HG03432 (cell line): ENCODE data around the gene RRAD.

ENCODE experiments used
- ATAC-seq: cut with Tn5 transposase; IDR thresholded peaks from one replicate; pipeline ENCODE4 v1.9.1; 2021; ENCODE audit warnings: mild to moderate bottlenecking, moderate library complexity; ENCODE audit not compliant: unreplicated experiment

RRAD gene

GRCh38 chr16:66934138-66934838 lies 9.0 kb upstream of the RRAD start, which contains the start of gene CIAO2B:
TSS of gene CIAO2B (minus strand) at chr16:66934402. CDS start at chr16:66934364, 38 bp downstream.
- peak; percentile 76 for ATAC-seq

DNA sequence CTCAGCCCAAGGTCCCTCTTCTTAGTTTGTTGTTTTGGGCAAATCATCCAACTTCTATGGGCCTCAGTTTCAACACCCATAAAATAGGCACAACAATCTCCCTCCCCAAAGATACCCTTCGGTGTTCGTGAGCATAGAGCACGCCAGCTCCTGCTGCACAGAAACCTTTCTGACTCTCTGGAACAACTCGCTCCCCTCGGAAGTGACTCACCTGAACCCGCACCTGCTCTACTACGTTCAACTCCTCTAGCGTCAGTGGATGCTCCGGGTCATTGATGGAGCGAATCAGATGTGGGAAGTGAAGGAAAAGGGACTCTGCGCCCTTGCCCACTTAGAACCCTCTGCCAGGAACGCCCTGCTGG lies 8.4 kb upstream of the RRAD start:
- ATAC-seq: no peak

DNA sequence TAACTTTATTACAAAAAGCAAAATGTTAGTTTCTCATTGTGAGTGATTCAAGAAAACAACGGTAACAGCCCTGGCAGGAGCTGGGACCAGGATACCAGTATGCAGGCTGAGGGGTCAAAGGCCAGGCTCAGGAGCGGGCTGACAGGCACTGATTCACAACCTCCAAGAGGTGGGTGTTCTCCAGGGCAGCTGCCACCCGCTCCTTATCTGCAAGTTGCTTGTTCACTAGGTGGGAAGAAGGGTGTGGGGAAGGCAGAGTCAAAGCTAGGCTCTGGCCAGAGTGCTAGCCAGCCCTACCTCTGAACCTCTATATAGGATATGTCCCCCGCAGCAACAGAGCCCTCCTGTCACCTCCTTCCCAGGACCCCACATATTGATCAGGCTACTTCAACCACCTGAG lies 6.7 kb upstream of the RRAD start:
- ATAC-seq: no peak

DNA sequence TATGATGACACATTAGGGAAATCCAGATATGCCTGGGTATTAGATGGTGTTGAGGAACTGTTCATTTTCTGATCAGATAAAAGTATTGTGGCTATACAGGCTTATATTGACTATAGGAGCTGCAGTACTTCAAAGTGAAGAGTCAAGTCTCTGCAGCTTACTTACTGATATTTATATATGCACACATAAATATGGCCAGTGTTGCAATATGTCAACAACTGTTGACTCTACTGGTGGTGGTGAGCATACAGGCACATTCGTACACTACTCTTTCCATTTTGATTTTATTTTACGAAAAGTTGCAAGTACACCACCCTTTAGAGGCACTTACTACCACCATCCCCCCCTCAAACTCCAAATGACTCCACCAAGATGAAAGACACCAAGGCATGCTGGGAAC lies 6.3 kb upstream of the RRAD start:
- no peak for ATAC-seq

GRCh38 chr16:66930189-66930588 lies 4.9 kb upstream of the RRAD start:
- no peak for ATAC-seq

DNA sequence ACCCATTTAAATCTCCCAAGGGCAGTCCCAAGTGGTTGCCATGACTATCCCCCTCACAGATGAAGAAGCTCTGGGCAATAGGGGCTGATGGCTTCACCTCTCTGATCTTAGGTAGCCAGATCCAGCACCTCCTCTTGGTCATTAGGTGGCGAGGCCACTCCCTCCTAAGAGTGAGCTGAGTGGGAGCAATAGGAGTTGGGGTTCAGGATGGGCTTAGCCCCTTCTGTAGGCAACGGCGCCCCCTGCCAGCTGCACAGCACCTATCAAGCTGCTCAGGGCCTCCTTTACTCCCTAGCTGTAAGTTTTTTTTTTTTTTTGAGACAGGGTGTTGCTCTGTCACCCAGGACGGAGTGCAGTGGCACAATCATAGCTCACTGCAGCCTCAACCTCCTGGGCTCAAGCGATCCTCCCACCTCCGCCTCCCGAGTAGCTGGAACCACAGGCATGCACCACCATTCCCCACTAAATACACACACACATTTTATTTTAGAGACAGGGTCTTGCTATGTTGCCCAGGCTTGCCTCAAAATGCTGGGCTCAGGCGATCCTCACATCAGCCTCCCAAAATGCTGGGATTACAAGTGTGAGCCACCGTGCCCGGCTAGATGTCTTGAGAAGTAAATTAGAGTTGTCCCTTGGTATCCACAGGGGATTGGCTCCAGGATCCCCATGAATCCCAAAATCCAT lies 3.5 kb upstream of the RRAD start:
- ATAC-seq: no peak

DNA sequence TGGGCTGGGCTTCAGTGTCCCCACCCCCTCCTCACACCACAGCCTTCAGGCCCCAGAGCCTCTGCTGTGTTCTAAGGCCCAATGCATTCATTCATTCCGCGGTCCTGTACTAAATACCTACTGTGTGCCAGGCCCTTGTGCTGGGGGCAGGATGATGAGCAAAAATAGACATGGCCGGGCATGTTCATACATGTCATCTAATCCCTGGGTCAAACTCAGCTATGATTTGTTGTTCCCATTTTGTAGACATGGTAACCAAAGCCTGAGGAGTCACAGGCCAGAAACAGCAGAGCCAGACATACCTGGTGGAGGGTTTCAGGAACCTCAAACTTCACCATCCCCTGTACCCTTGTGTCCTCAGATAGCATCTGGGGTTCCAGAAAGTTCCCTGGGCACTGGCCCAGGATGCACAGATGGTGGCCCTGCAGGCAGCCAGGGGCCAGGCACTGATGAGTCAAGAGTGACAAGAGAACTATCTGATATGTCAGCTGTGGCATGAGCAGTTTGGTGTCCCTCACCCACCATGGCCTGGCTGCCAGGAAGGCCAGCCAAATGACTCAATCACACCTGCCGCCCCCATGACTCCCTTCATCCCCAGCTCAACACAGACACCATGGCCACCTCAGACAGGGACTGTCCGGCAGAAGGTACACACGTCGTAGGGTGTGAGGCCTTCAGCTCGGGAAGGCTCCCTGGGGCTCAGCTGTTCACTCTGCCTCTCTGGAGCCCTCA lies 2.7 kb upstream of the RRAD start:
- ATAC-seq: no peak

- no peak for ATAC-seq
Observed at GRCh38 chr16:66926961-66927436, 1.7 kb upstream of the RRAD start.

DNA sequence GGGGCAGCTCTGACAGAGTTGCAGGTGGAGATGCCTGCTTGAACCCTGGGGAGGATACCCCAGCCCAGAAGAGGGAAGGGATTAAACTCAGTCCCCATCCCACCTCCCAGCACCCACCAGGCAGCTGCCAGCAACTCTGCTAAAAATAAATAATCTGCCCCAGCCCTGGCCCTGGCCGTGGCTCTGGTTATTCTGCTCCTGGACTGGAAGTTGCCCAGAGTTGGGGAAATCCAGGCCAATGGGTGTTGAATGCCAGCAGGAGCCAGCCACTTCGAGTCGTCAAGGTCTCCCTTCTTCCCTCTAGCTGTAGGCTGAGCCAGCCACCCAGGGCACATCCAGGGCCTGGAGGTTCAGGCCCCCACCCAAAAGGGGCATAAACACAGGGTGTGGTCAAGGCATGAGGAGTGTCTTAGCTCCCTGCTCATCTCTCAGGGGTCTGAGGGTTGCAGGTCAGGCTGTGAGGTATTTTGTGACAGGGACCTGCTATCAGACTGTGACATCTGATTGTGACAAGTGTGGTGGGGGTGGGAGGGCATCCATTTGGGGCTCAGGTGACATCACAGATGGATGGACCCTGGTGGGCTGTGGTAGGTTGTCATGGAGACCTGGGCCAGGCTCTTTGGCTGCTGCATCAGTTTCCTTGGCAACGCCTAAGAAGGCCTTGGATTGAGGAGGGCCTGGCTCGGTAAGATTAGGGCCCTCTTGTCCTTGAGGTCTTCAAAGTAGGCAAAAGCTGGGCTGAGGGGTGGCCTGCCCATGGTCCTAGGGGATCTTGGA lies 1.0 kb upstream of the RRAD start:
- ATAC-seq: no peak

GRCh38 chr16:66924527-66925321 lies 611 bp downstream of the RRAD start:
- ATAC-seq: peak; percentile 43

DNA sequence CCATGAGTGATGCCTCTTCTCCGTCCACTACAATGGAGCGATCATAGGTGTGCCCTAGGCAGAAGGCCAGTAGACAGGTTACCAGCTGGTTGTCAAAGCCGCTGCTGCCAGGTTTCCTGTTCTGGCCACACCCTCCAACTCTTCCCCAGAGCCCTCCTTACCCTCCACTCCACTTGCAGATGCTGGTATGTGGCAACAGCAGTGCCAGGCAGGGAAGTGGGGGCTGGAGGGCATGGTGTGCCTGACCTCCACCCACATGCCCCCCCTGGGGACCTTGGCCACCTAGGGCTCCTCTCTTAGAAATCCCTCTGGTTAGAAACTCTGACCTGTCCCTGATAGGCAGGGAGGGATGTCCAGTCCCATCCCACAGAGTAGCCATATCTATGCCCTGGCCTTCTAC lies 1.5 kb downstream of the RRAD start:
- ATAC-seq: no peak

GRCh38 chr16:66923247-66923731 lies 2.0 kb downstream of the RRAD start:
- ATAC-seq: no peak

GRCh38 chr16:66921729-66922450 lies 3.4 kb downstream of the RRAD start:
- no peak for ATAC-seq

DNA sequence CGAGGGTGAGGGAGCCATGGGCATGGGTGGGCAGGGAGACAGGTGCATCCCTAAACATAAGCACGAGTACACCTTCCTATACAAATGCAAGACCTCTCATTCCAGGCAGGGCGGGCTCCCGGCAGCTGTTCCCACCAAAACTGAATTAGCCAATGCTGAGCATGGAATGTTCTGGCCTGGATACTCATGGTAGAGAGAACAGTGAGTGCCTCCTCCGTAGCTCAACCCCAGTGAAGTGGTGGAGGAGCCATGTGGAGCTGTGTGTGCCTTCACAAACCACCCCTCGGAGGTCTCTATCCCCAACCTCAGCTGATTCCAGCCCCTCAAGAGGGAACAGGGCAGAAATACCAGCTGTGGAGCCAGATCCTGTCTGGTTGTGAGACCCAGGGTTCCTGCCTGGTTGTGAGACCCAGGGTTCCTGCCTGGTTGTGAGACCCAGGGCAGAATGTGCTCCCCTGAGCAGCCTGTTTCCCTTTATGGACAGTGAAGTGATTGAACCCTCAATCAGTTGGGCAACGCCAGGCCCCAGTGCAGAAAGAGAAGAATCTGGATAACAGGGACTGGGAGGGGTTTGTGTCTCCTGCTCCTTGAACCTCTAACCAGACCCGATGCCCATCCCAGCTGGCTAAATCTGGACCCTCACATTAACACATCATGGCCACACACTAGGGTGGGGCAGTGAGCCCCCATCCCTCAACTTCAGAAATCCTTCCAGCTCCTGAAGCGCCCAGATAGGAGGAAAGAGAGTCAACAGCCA lies 4.2 kb downstream of the RRAD start:
- ATAC-seq: no peak

GRCh38 chr16:66920299-66920590 lies 5.1 kb downstream of the RRAD start:
- no peak for ATAC-seq

DNA sequence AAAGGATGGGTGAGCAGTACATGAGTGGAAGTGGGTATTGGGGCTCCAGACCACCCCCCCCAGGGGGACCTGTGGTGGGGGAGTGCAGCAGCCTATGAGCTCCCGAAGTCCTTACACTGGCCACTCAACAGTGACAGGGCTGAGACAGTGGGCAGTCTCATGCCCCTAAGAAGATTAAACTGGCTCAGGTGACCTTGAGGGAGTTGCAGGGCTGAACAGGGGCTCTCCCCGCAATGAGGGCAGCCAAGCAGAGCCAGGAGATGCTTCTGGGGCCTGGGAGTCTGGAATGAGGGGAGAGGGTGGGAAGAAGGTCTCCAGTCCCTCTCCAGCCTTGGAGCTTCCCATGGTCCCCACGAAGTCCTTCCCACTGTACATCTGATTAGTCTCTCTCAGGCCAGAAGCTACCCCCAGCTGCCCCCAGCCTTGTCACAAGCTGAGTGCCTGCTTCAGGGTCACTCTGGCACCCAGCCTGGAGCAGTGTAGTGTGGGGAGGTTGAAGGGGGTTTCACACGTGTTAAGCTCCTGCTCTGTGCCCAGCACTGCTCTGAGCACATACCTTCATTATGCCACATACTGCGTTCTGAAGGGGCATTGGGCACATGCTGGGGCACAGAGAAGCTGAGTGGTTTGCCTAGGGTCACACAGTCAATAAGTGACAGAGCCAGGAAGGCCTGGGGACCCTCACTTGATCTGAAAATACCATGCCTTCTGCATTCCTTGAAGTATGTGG lies 5.6 kb downstream of the RRAD start:
- no peak for ATAC-seq

- ATAC-seq: no peak
Observed at GRCh38 chr16:66918803-66919568, 6.3 kb downstream of the RRAD start, which contains the start of gene CDH16. TSS of gene CDH16 (minus strand) at chr16:66918885. CDS start at chr16:66918065, 820 bp downstream.
